K562 (cell line): ENCODE measurements around the gene MAPKAPK3. TPM values are rescaled to one million over a fixed set of nuclear protein-coding genes. Genes with fewer than 3 reads are reported as not detected.

ENCODE experiments used
- ATAC-seq: fragments of 200-7000 bp; cut with Tn5 transposase; 3 replicates; pipeline ENCODE4 v1.9.1; 2020; ENCODE audit warnings: moderate library complexity
- BruUV-seq: library from RNA; stranded (reverse); fragments of 400-500 nt; replicated peaks from 2 replicates; lab custom pipeline; 2021; lab: Mats Ljungman, UMichigan
- CTCF ChIA-PET: fragments of 300-600 bp; formaldehyde crosslinking; extraction: SDS; loops from one replicate; lab custom pipeline; 2021; ENCODE audit warnings: low intra/inter-chr PET ratio; lab: Yijun Ruan, JAX
- POLR2A ChIA-PET: fragments of 300-600, 350-650 bp; sonication (Branson Sonifier 250); formaldehyde crosslinking; extraction: SDS; loops from one replicate; lab custom pipeline; 2021; ENCODE audit warnings: antibody characterized with exemption, inconsistent platforms; lab: Yijun Ruan, JAX
- DNase-seq, 4 experiments: peaks; one replicate each; pipeline versions ENCODE4 v3.0.0 to v3.0.0-alpha.2; 2011 to 2018; ENCODE audit warnings: low spot score in 3 of 4, mixed read lengths in 3 of 4; ENCODE audit errors: extremely low read depth in 1 of 4
- FAIRE-seq: peaks from 2 replicates; lab custom pipeline; 2011; peaks lifted over from hg19 to GRCh38; lab: Jason Lieb, UNC
- H2AFZ ChIP-seq: 2 replicates; pipeline ENCODE4 v1.6.0; 2011; ENCODE audit warnings: low read depth, low read length, control low read depth, inconsistent platforms
- H3K27ac ChIP-seq: fragments of 200-600 bp; 3 replicates; pipeline ENCODE4 v1.8.0; 2011; ENCODE audit warnings: low read depth, mild to moderate bottlenecking, control low read depth, inconsistent platforms, low read length, moderate library complexity, mixed read lengths; ENCODE audit errors: extremely low read depth
- H3K27me3 ChIP-seq, 2 experiments: fragments of 300-600 bp in 1 of 2; 2 replicates in 1 of 2; 3 replicates in 1 of 2; pipeline versions ENCODE4 v1.6.0 to v1.8.0; 2011; ENCODE audit warnings: inconsistent platforms in 2 of 2, low read length in 2 of 2, mild to moderate bottlenecking in 1 of 2, mixed read lengths in 1 of 2, moderate library complexity in 1 of 2; ENCODE audit not compliant: control insufficient read depth in 2 of 2, insufficient read depth in 2 of 2
- H3K36me3 ChIP-seq: fragments of 300-600 bp; 3 replicates; pipeline ENCODE4 v1.8.0; 2011; ENCODE audit warnings: mild to moderate bottlenecking, low read length, inconsistent platforms; ENCODE audit not compliant: control insufficient read depth, insufficient read depth
- H3K4me1 ChIP-seq, 2 experiments: fragments of 200-600 bp in 1 of 2; replicated peaks in 1 of 2; 2 replicates in 1 of 2; 3 replicates in 1 of 2; pipeline versions ENCODE4 v1.5.1 to v1.8.0; 2011; ENCODE audit warnings: inconsistent platforms in 2 of 2, low read length in 2 of 2, mild to moderate bottlenecking in 1 of 2, mixed read lengths in 1 of 2, moderate library complexity in 1 of 2; ENCODE audit not compliant: control insufficient read depth in 2 of 2, insufficient read depth in 2 of 2
- H3K4me2 ChIP-seq: 2 replicates; pipeline ENCODE4 v1.6.1; 2011; ENCODE audit warnings: low read length, control low read depth, inconsistent platforms, mixed read lengths; ENCODE audit not compliant: insufficient read depth
- H3K4me3 ChIP-seq: fragments of 200-600 bp; sonication (generic), shearing (Covaris generic); 2 replicates; pipeline ENCODE4 v1.5.1; 2016; ENCODE audit warnings: control low read depth, inconsistent platforms
- H3K79me2 ChIP-seq: fragments of 200-600 bp; 3 replicates; pipeline ENCODE4 v1.8.0; 2011; ENCODE audit warnings: low read length, inconsistent platforms; ENCODE audit not compliant: control insufficient read depth, insufficient read depth
- H3K9ac ChIP-seq, 2 experiments: 2 replicates each; pipeline versions ENCODE4 v1.6.0 to v1.6.1; 2011; ENCODE audit warnings: low read depth in 2 of 2, low read length in 2 of 2, control low read depth in 1 of 2, inconsistent platforms in 1 of 2, mild to moderate bottlenecking in 1 of 2, mixed read lengths in 1 of 2; ENCODE audit not compliant: insufficient read depth in 1 of 2
- H3K9me1 ChIP-seq: one replicate; pipeline ENCODE4 v1.6.0; 2011; ENCODE audit warnings: inconsistent platforms, mild to moderate bottlenecking, low read length, moderate library complexity; ENCODE audit not compliant: control insufficient read depth, insufficient read depth
- H3K9me3 ChIP-seq: replicated peaks from 2 replicates; pipeline ENCODE4 v1.5.1; 2011; ENCODE audit warnings: low read depth, low read length, inconsistent platforms; ENCODE audit not compliant: control insufficient read depth, insufficient read depth
- H4K20me1 ChIP-seq: replicated peaks from 2 replicates; pipeline ENCODE4 v1.6.1; 2011; ENCODE audit warnings: low read length, inconsistent platforms, mixed read lengths; ENCODE audit not compliant: control insufficient read depth, insufficient read depth
- ADNP ChIP-seq: fragments of 200-800 bp; sonication (Bioruptor generic); IDR thresholded peaks from 2 replicates; pipeline ENCODE4 v1.6.1; 2016; ENCODE audit warnings: missing genetic modification characterization, missing compliant biosample characterization
- CREB1 ChIP-seq, 2 experiments: sonication (generic) in 1 of 2; formaldehyde crosslinking in 1 of 2; IDR thresholded peaks; 2 replicates each; pipeline versions ENCODE4 v1.6.1 to v1.8.0; 2012 to 2022; ENCODE audit warnings: inconsistent platforms in 1 of 2, mild to moderate bottlenecking in 1 of 2, missing genetic modification reagents in 1 of 2, moderate library complexity in 1 of 2
- CREM ChIP-seq: IDR thresholded peaks from 2 replicates; pipeline ENCODE4 v1.6.1; 2014; ENCODE audit warnings: antibody characterized with exemption, low read depth
- WGBS: fragments of 100-300 bp; shearing (Covaris generic); methylation state at CpG from one replicate; pipeline ENCODE4 v1.1.6; 2016; ENCODE audit warnings: low coverage, mixed read lengths; ENCODE audit not compliant: insufficient coverage; ENCODE audit errors: missing lambda C conversion rate; 5-methylcytosine and 5-hydroxymethylcytosine counted together
- in situ Hi-C: fragments of 300-500 bp; cut with MboI; formaldehyde crosslinking; loops from 4 replicates; pipeline ENCODE4 v1.15.0; 2018; ENCODE audit warnings: inconsistent platforms, mixed read lengths
- intact Hi-C: fragments of 100-400 bp; cut with micrococcal nuclease; formaldehyde crosslinking; loops from 2 replicates; pipeline ENCODE4 v1.14.2; 2022
- polyA plus RNA-seq, 8 experiments: library from polyadenylated mRNA; depleted of rRNA in 4 of 8; stranded (reverse) in 5 of 8; unstranded in 3 of 8; fragments of >200 nt; fragmentation: Nextera tagmentation in 2 of 8; fragmentation: Illumina TruSeq in 1 of 8; extraction: Ambion mirVana in 2 of 8; extraction: Trizol in 1 of 8; gene quantifications; 2 replicates each; pipeline versions ENCODE4 v1.2.1 to v1.2.3, GENCODE V29; 2011 to 2014; ENCODE audit warnings: inconsistent platforms in 1 of 8, missing spikeins in 1 of 8
- total RNA-seq, 7 experiments: library from RNA; depleted of rRNA in 6 of 7; stranded (reverse); fragments of >200 nt in 6 of 7; fragmentation: Illumina TruSeq in 2 of 7; extraction: Trizol in 2 of 7; gene quantifications; 2 replicates each; pipeline versions ENCODE4 v1.2.1 to v1.2.3, GENCODE V29; 2011 to 2021; ENCODE audit warnings: low replicate concordance in 1 of 7

The MAPKAPK3 gene
- total and polyA plus RNA-seq, 9 of the 15 experiments (the other 6 are each of a cell fraction or from before 2014, with no cell fraction given) = 8.0 to 56.4 (median 41.2) TPM

DNA sequence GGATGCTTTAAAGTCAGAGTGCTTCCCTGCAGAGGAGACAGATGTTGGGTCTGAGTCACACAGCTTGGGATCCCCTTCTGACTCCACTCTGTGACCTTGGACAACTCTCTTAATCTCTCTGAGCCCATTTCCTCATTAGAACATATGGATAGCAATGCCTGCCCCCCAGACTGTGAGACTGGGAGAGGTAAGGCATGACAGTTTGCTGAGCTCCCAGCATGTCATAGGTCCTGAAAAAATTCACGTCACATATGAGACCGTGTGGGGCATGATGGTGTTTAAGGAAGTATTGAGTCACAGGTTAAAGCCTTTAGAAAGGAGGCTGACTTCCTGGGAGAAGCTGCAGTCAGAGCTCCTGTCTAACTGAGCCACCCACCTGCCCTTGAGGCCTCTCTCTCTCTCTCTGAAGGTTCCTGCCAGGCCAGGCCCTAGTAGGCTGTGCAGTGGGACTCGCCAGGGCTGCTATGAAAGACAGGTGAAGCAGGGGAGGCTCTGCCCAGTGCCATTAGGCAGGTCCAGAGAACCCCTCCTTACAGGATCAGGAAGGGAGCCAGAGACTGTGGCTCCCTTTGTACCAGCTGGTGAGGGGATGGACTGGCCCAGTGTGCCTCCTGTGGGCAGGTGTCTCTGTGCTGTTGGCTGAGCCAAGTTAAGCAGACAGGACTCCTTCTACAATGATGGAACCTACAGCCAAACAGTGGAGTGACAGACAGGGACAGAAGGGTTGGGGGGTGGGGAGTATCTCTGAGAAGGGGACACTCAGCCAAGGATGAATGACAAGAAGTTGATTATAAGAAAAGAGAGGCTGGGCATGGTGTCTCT is 38.3 kb downstream of the MAPKAPK3 start:
- Histone ChIP-seq H3K4me3 (no peak overlapping the region), H3K36me3 (no peaks in the 10 kb centered on the region), H3K79me2 (no peaks in the 10 kb centered on the region), H2AFZ (no peak overlapping the region), H3K4me2 (no peak overlapping the region), H3K4me1 (no peaks in the 10 kb centered on the region; a peak in 1 of 5 replicates), H3K9me3 (no peaks in the 10 kb centered on the region), H3K27ac (no peak overlapping the region), H3K9me1 (no peaks in the 10 kb centered on the region), H3K9ac (no peak overlapping the region), H3K27me3 (peaks cover 0 to 20% of the 10 kb centered on the region in 2 experiments; a peak in 1 of 5 replicates), H4K20me1 (peaks cover 6% of the 10 kb centered on the region)
- intact Hi-C loops = no loop called here
- DNase-seq = no peak
- in situ Hi-C loops = loop anchor here (5.0 kb wide), 1 partner anchor 83 kb away; no protein-coding TSS in a partner anchor
- 5% methylated on average over 2 of the region's 3 CpGs for WGBS
- ChIA-PET CTCF (no interaction called here), POLR2A (no interaction called here)
- FAIRE-seq = no peak
- no peak for ATAC-seq
- TF ChIP-seq ADNP (tag) = no peak
- 0 out of 2 replicates have a peak, but pooled peaks have one; percentile 9 for TF ChIP-seq CREM
- TF ChIP-seq CREB1 (IDR thresholded peaks at IDR 0.05) = 0 out of 2 replicates have a peak, but pooled peaks have one; percentile 14
- no peak for TF ChIP-seq CREB1 (CRISPR knock-in tag; IDR thresholded peaks at IDR 0.05)
- no TSS peak for BruUV-seq
